Measurements from ENCODE around the gene PMIS2. TPM values are rescaled to one million over a fixed set of nuclear protein-coding genes. Genes with fewer than 3 reads are reported as not detected.

The PMIS2 gene
- total and polyA plus RNA-seq, 2 of the 8 experiments (the other 6 are each of a cell fraction or from before 2014, with no cell fraction given): not detected

DNA sequence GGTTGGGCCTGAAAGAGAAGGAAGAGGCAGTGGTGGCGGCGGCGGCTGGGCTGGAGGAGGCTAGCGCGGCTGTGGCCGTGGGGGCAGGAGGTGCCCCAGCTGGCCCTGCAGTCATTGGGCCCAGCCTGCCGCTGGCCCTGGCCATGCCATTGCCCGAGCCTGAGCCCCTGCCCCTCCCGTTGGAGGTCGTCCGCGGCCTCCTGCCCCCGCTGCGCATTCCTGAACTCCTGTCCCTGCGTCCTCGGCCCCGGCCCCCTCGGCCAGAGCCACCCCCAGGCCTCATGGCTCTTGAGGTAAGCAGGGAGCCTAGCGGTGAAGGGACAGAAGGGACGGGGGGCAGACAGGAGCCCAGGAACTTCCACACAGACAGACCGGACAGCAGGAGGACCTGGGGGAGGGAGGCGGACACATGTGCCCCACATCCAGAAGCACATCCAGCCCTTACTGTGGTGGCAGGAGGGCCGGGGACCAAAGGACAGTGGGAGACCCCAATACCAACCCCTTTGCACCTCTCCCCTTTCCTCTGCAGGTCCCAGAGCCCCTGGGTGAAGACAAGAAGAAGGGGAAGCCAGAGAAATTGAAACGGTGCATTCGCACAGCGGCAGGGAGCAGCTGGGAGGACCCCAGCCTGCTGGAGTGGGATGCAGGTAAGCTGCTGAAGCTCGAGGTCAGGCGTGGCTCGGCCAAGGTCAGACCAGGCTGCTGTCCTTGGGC, 47.9 kb downstream of the PMIS2 start:
- Histone ChIP-seq H3K56ac (replicated peaks; ENCODE audit: insufficient read length, low read depth, low read length) (no peak overlapping the region), H3K79me2 (ENCODE audit: control insufficient read depth in 1 of 2, insufficient read depth in 2 of 2, low read length in 2 of 2) (peaks cover 0 to 6% of the 10 kb centered on the region in 2 experiments; a peak in 1 of 4 replicates), H3K18ac (ENCODE audit: extremely low read depth, low read length) (no peak overlapping the region), H3K79me1 (ENCODE audit: low read depth, low read length) (no peaks in the 10 kb centered on the region; the same call in 1 of the 2 replicates), H4K8ac (ENCODE audit: extremely low read depth, insufficient read depth, low read length) (no peak overlapping the region), H3K23ac (ENCODE audit: insufficient read length) (no peak overlapping the region), H3K4me2 (ENCODE audit: insufficient read depth in 1 of 2, low read depth in 2 of 2, low read length in 2 of 2) (no peak overlapping the region), H3K27ac (ENCODE audit: low read depth, low read length) (no peak overlapping the region), H4K5ac (ENCODE audit: insufficient read length, low read depth, low read length) (no peak overlapping the region), H3K9me3 (ENCODE audit: insufficient read depth in 2 of 2, low read depth in 1 of 2, low read length in 1 of 2) (no peaks in the 10 kb centered on the region), H3K4me3 (ENCODE audit: extremely low read depth in 1 of 4, insufficient read depth in 2 of 4, low read depth in 3 of 4, low read length in 4 of 4) (no peak overlapping the region), H3K4ac (replicated peaks; ENCODE audit: insufficient read length, low read depth, low read length) (no peak overlapping the region), H2BK5ac (ENCODE audit: low read depth, low read length) (no peak overlapping the region), H3K14ac (ENCODE audit: insufficient read length) (no peak overlapping the region), H3K23me2 (ENCODE audit: low read depth, low read length) (peaks cover 7% of the 10 kb centered on the region; the same call in 1 of the 2 replicates), H4K91ac (replicated peaks; ENCODE audit: insufficient read length, low read length) (no peak overlapping the region), H2BK120ac (replicated peaks; ENCODE audit: low read depth, low read length) (no peak overlapping the region), H4K20me1 (replicated peaks in 1 of 2; ENCODE audit: control insufficient read depth in 1 of 2, insufficient read depth in 2 of 2, low read length in 2 of 2) (peaks cover 0 to 6% of the 10 kb centered on the region in 2 experiments), H2BK20ac (ENCODE audit: low read length) (no peak overlapping the region), H2AK5ac (ENCODE audit: low read depth, low read length) (no peak overlapping the region), H2AFZ (ENCODE audit: low read length) (no peak overlapping the region), H3K4me1 (replicated peaks in 1 of 4; ENCODE audit: control insufficient read depth in 3 of 4, insufficient read depth in 4 of 4, low read length in 3 of 4) (peaks cover 0 to 3% (median 1%) of the 10 kb centered on the region in 4 experiments; a peak in 2 of 7 replicates), H3K36me3 (ENCODE audit: control insufficient read depth in 2 of 4, insufficient read depth in 4 of 4, low read length in 3 of 4) (peaks cover 18 to 51% (median 33%) of the 10 kb centered on the region in 4 experiments), H2BK15ac (ENCODE audit: low read length) (no peak overlapping the region), H3K27me3 (replicated peaks in 1 of 4; ENCODE audit: control insufficient read depth in 3 of 4, extremely low read depth in 1 of 4, insufficient read depth in 3 of 4, low read length in 3 of 4) (no peaks in the 10 kb centered on the region), H2BK12ac (ENCODE audit: low read depth, low read length) (no peak overlapping the region), H3K9ac (replicated peaks in 1 of 4; ENCODE audit: extremely low read depth in 1 of 4, low read depth in 3 of 4, low read length in 3 of 4) (no peak overlapping the region)
- 93% methylated on average over 27 of the region's 29 CpGs; no CpG with 5 or more reads in 1 of the 2 experiments for WGBS, 2 experiments (ENCODE audit: extremely low coverage in 1 of 2, insufficient coverage in 1 of 2, insufficient read length in 1 of 2, insufficient replicate concordance in 2 of 2, low coverage in 1 of 2, low lambda C conversion rate in 2 of 2, missing lambda C conversion rate in 1 of 2)
- ChIA-PET POLR2A (ENCODE audit: partially characterized antibody) (interaction anchor here (1.5 kb wide), 1 partner anchor 9 kb away, joined by 4 read pairs; no protein-coding TSS in a partner anchor), CTCF (ENCODE audit: partially characterized antibody) (no interaction called here)
- TF ChIP-seq BCL11A (IDR thresholded peaks at IDR 0.05; ENCODE audit: low read depth in 2 of 2, low read length in 2 of 2) (no peak), KDM5A (IDR thresholded peaks at IDR 0.05; ENCODE audit: low read length) (no peak), TEAD4 (IDR thresholded peaks at IDR 0.05; ENCODE audit: low read depth, low read length) (no peak), BACH1 (IDR thresholded peaks at IDR 0.05; ENCODE audit: low read length) (no peak), SP2 (IDR thresholded peaks at IDR 0.05; ENCODE audit: low read length) (no peak), POU5F1 (IDR thresholded peaks at IDR 0.05; ENCODE audit: low read depth, low read length) (no peak), SIRT6 (IDR thresholded peaks at IDR 0.05; ENCODE audit: low read length) (no peak)
- TF ChIP-seq, protein P1, sequence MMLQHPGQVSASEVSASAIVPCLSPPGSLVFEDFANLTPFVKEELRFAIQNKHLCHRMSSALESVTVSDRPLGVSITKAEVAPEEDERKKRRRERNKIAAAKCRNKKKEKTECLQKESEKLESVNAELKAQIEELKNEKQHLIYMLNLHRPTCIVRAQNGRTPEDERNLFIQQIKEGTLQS (IDR thresholded peaks at IDR 0.05; ENCODE audit: insufficient read depth, low read depth, low read length): no peak
- FAIRE-seq (no peak), DNase-seq (ENCODE audit: low read depth in 1 of 2, low spot score in 2 of 2) (no peak)
